CD14-positive monocyte (primary cell): ENCODE measurements around the gene NBEA. TPM values are rescaled to one million over a fixed set of nuclear protein-coding genes. Genes with fewer than 3 reads are reported as not detected.

ENCODE experiments used
- DNase-seq, 3 donors: peaks; one replicate each; pipeline ENCODE4 v3.0.0-alpha.2; 2011 to 2022
- H2AFZ ChIP-seq: 2 replicates; pipeline ENCODE4 v1.6.0; 2012; ENCODE audit warnings: mild to moderate bottlenecking, low read depth, low read length, inconsistent platforms; ENCODE audit not compliant: insufficient read depth, poor library complexity, severe bottlenecking
- H3K27ac ChIP-seq, 2 donors: 1 replicate in 1 of 2; 2 replicates in 1 of 2; pipeline ENCODE4 v1.5.1; 2012 to 2013; ENCODE audit warnings: low read length in 2 of 2, control low read depth in 1 of 2, inconsistent platforms in 1 of 2, low read depth in 1 of 2, mild to moderate bottlenecking in 1 of 2
- H3K27me3 ChIP-seq, 2 donors: one replicate each; pipeline versions ENCODE4 v1.6.0 to v1.6.1; 2011 to 2013; ENCODE audit warnings: low read length in 2 of 2; ENCODE audit not compliant: control insufficient read depth in 2 of 2, insufficient read depth in 2 of 2
- H3K36me3 ChIP-seq, 2 donors: replicated peaks in 1 of 2; 1 replicate in 1 of 2; 2 replicates in 1 of 2; pipeline versions ENCODE4 v1.5.1 to v1.6.1; 2012 to 2013; ENCODE audit warnings: low read length in 2 of 2, control low read depth in 1 of 2, inconsistent platforms in 1 of 2, mild to moderate bottlenecking in 1 of 2; ENCODE audit not compliant: insufficient read depth in 2 of 2, control insufficient read depth in 1 of 2
- H3K4me1 ChIP-seq, 2 donors: 1 replicate in 1 of 2; 2 replicates in 1 of 2; pipeline versions ENCODE4 v1.5.1 to v1.6.1; 2012 to 2013; ENCODE audit warnings: low read length in 2 of 2, control low read depth in 1 of 2, inconsistent platforms in 1 of 2, mild to moderate bottlenecking in 1 of 2, moderate library complexity in 1 of 2; ENCODE audit not compliant: insufficient read depth in 2 of 2, control insufficient read depth in 1 of 2
- H3K4me2 ChIP-seq: replicated peaks from 2 replicates; pipeline ENCODE3; 2012; ENCODE audit warnings: low read length, moderate library complexity, mild to moderate bottlenecking; ENCODE audit not compliant: poor library complexity, severe bottlenecking; ENCODE audit errors: extremely low read depth
- H3K4me3 ChIP-seq, 3 experiments: fragments of 200-600 bp in 1 of 3; sonication (generic) in 1 of 3; replicated peaks in 1 of 3; 1 replicate in 2 of 3; 2 replicates in 1 of 3; pipeline ENCODE4 v1.5.1; 2011 to 2013; ENCODE audit warnings: low read length in 3 of 3, mild to moderate bottlenecking in 3 of 3, control low read depth in 2 of 3, low read depth in 2 of 3, inconsistent platforms in 1 of 3, moderate library complexity in 1 of 3
- H3K79me2 ChIP-seq: 2 replicates; pipeline ENCODE4 v1.6.0; 2012; ENCODE audit warnings: mild to moderate bottlenecking, control low read depth, inconsistent platforms, low read length, moderate library complexity; ENCODE audit not compliant: insufficient read depth
- H3K9ac ChIP-seq: 2 replicates; pipeline ENCODE4 v1.6.0; 2017; ENCODE audit warnings: low read length, mild to moderate bottlenecking; ENCODE audit not compliant: insufficient read depth, poor library complexity, severe bottlenecking
- H3K9me3 ChIP-seq, 2 donors: replicated peaks in 1 of 2; 1 replicate in 1 of 2; 2 replicates in 1 of 2; pipeline versions ENCODE4 v1.5.1 to v1.6.1; 2012 to 2013; ENCODE audit warnings: low read length in 2 of 2, control low read depth in 1 of 2; ENCODE audit not compliant: control insufficient read depth in 1 of 2, insufficient read depth in 1 of 2
- H4K20me1 ChIP-seq: 2 replicates; pipeline ENCODE4 v1.6.0; 2012; ENCODE audit warnings: mild to moderate bottlenecking, low read length, control low read depth, moderate library complexity; ENCODE audit not compliant: insufficient read depth
- H3K27ac Mint-ChIP-seq, 7 donors: one replicate each; pipeline ENCODE4 v1.8.0; 2020; ENCODE audit warnings: mild to moderate bottlenecking in 7 of 7, mixed read lengths in 7 of 7, moderate library complexity in 6 of 7, inconsistent platforms in 2 of 7
- H3K27me3 Mint-ChIP-seq, 3 donors: one replicate each; pipeline ENCODE4 v1.8.0; 2021 to 2022; ENCODE audit warnings: low read depth in 3 of 3, mild to moderate bottlenecking in 3 of 3, mixed read lengths in 3 of 3, moderate library complexity in 3 of 3, inconsistent platforms in 1 of 3
- H3K36me3 Mint-ChIP-seq, 2 donors: one replicate each; pipeline ENCODE4 v1.8.0; 2020; ENCODE audit warnings: mixed read lengths in 2 of 2, inconsistent platforms in 1 of 2, mild to moderate bottlenecking in 1 of 2
- H3K4me1 Mint-ChIP-seq: one replicate; pipeline ENCODE4 v1.8.0; 2020; ENCODE audit warnings: mild to moderate bottlenecking, mixed read lengths
- H3K4me3 Mint-ChIP-seq, 2 donors: one replicate each; pipeline ENCODE4 v1.8.0; 2020; ENCODE audit warnings: mild to moderate bottlenecking in 2 of 2, mixed read lengths in 2 of 2, moderate library complexity in 1 of 2
- H3K9me3 Mint-ChIP-seq, 7 donors: one replicate each; pipeline ENCODE4 v1.8.0; 2020 to 2022; ENCODE audit warnings: mixed read lengths in 7 of 7, mild to moderate bottlenecking in 6 of 7, moderate library complexity in 6 of 7, inconsistent platforms in 2 of 7
- CTCF ChIP-seq: fragments of 200-600 bp; IDR thresholded peaks from one replicate; pipeline ENCODE4 v1.8.0; 2022; ENCODE audit warnings: antibody characterized with exemption, mild to moderate bottlenecking
- WGBS: methylation state at CpG from one replicate; pipeline ENCODE4 v1.1.5; 2013; ENCODE audit warnings: missing lambda C conversion rate; ENCODE audit not compliant: insufficient coverage; 5-methylcytosine and 5-hydroxymethylcytosine counted together
- intact Hi-C, 2 donors: fragments of 100-400 bp; cut with micrococcal nuclease; formaldehyde crosslinking; loops; one replicate each; pipeline versions ENCODE4 v1.15.0 to v1.15.1; 2023
- polyA plus RNA-seq, 3 donors: library from polyadenylated mRNA; depleted of rRNA in 1 of 3; unstranded in 2 of 3; stranded (reverse) in 1 of 3; fragments of 300-500 nt in 2 of 3; fragments of >200 nt in 1 of 3; fragmentation: Illumina TruSeq in 2 of 3; gene quantifications; 1 replicate in 2 of 3; 2 replicates in 1 of 3; pipeline ENCODE4 v1.2.3, GENCODE V29; 2012 to 2021
- small RNA-seq: library from RNA; depleted of rRNA; stranded (forward); fragments of <200 nt; gene quantifications from one replicate; pipeline ENCODE3, GENCODE V24; 2012; ENCODE audit warnings: low read depth; ENCODE audit not compliant: insufficient read length

The NBEA gene
- polyA plus RNA-seq, 3 donors: 0.03 to 0.23 (median 0.08) TPM

DNA sequence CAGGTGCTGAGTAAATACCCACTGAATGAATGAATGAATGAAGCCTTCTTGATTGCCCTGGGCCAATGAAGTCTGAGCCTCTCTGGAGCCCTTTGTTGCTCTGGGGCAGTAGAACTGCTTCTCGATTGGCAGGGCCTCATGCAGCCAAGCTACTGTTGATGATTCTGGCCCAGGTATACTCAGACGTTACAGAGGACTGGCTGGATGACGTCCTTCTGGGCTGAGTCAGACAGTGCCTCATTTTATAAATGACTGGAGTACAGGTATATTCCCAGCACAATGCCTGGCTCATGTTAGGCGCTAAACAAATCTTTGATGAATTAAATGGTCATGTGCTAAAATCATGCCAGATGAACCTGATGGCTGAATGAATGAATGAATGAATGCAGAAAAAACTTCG lies 778.2 kb downstream of the NBEA start:
- no peaks in the 10 kb centered on the region for H3K9me3 Mint-ChIP-seq
- no peak overlapping the region for H3K4me3 Mint-ChIP-seq
- no peak for DNase-seq
- Histone ChIP-seq H2AFZ (no peak overlapping the region), H3K9me3 (no peaks in the 10 kb centered on the region), H3K9ac (no peak overlapping the region), H3K27me3 (no peaks in the 10 kb centered on the region), H3K79me2 (no peaks in the 10 kb centered on the region), H3K4me3 (no peak overlapping the region), H3K27ac (no peak overlapping the region), H4K20me1 (no peaks in the 10 kb centered on the region), H3K36me3 (no peaks in the 10 kb centered on the region), H3K4me2 (no peak overlapping the region), H3K4me1 (peaks cover 0 to 3% of the 10 kb centered on the region in 2 donors)
- H3K27ac Mint-ChIP-seq: peak overlapping the region in 1 of 7 donors; percentile 13
- peaks cover 2 to 7% (median 2%) of the 10 kb centered on the region in 3 donors for H3K27me3 Mint-ChIP-seq
- 91% methylated on average over 4 of the region's 5 CpGs for WGBS
- TF ChIP-seq CTCF: no peak
- peaks cover 13% of the 10 kb centered on the region for H3K4me1 Mint-ChIP-seq
- no peaks in the 10 kb centered on the region for H3K36me3 Mint-ChIP-seq
- intact Hi-C loops: no loop called here

GRCh38 chr13:35720690-35721554 lies 778.9 kb downstream of the NBEA start:
- H3K4me3 Mint-ChIP-seq: peak overlapping the region in 1 of 2 donors; percentile 36
- H3K27ac Mint-ChIP-seq: peak overlapping the region in 1 of 7 donors; percentile 7
- Histone ChIP-seq H2AFZ (no peak overlapping the region), H3K79me2 (no peaks in the 10 kb centered on the region), H3K9ac (no peak overlapping the region), H3K27me3 (no peaks in the 10 kb centered on the region), H3K4me3 (no peak overlapping the region), H4K20me1 (no peaks in the 10 kb centered on the region), H3K4me2 (peak overlapping the region; percentile 3), H3K27ac (no peak overlapping the region), H3K4me1 (peaks cover 0 to 3% of the 10 kb centered on the region in 2 donors), H3K9me3 (no peaks in the 10 kb centered on the region), H3K36me3 (no peaks in the 10 kb centered on the region)
- TF ChIP-seq CTCF: peak; percentile 87
- peak in 2 of 3 donors; percentile 9 to 17 for DNase-seq
- no peaks in the 10 kb centered on the region for H3K36me3 Mint-ChIP-seq
- H3K9me3 Mint-ChIP-seq: no peaks in the 10 kb centered on the region
- WGBS: 29% methylated on average over 17 of the region's 21 CpGs
- peaks cover 2 to 7% (median 2%) of the 10 kb centered on the region in 3 donors for H3K27me3 Mint-ChIP-seq
- intact Hi-C loops: no loop called here
- peaks cover 13% of the 10 kb centered on the region for H3K4me1 Mint-ChIP-seq

Small RNA genes within 50 kb of the gene (small RNA-seq; reads per million reads assigned to genes)
- not detected for gene RF00017
